ENCODE results near the gene HEATR5B.
"Not testable (repeated sequence)": the region's sequence is repeated elsewhere in the genome, so short reads cannot be mapped to it uniquely, and the experiment has no call there.

The HEATR5B gene

DNA sequence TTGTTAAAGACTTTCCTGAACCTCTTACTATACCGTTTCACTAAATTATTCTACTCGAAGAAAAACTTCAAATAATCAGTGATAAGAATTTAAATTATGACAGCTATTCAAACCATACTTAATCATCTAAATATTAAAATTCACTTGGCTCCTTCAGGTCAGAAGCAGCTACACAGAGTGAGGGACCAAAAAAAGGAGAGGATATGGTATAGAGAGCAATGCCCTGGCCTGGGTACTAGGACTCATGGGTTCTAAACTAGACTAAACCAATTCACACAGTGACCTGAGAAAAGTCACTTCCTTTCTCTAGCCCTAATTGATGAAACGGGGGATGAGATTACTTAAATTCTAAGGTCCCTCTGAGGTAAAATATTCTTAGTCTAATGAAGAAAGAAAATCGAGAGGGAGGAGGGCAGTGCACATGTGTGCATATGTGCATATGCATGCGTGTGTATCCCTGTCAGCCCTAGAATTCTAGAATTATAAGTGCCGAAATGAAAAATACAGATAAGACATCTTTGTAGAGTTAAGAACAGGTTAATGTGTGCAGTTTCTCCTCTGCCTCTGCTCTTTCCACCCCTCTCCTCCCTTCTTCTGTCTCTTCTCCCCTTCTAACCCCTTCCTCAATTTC, 129.1 kb downstream of the HEATR5B start:
- H3K27ac Mint-ChIP-seq = no peak overlapping the region

DNA sequence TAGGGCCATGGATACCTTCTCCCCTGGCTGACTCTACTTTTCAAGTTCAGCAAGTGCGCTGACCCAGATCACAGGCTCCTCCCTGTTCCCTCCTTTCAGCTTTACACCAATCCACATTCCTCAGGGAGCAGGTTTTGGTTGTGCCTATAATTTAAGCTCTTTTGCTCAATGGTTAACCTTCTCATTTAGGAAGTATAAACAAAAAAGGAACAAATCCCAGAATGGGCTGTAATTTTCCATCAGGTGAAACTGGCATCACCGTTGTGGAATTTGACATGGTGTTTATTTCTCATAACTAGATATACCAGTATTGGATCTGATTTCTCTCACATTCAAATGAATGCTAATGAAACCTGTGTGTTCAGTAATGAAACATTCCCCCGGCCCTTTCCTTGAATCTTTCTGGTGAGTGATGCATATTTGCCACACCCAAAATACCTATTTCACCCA, 131.4 kb downstream of the HEATR5B start:
- Mint-ChIP-seq H3K27ac (no peak overlapping the region), H3K9me3 (no peaks in the 10 kb centered on the region), H3K4me1 (peaks cover 31% of the 10 kb centered on the region), H3K36me3 (ENCODE audit: low read depth) (peaks cover 2% of the 10 kb centered on the region), H3K27me3 (no peaks in the 10 kb centered on the region), H3K4me3 (no peak overlapping the region)
- ATAC-seq (no peak), DNase-seq (no peak)

More for the DNA sequence above, 129.1 kb downstream of the HEATR5B start:
- peaks cover 38% of the 10 kb centered on the region for H3K4me1 Mint-ChIP-seq
- peaks cover 5% of the 10 kb centered on the region for H3K36me3 Mint-ChIP-seq (ENCODE audit: low read depth)
- no peaks in the 10 kb centered on the region for H3K27me3 Mint-ChIP-seq
- no peak for DNase-seq
- no peak overlapping the region for H3K4me3 Mint-ChIP-seq
- no peak for ATAC-seq
- no peaks in the 10 kb centered on the region for H3K9me3 Mint-ChIP-seq

GRCh38 chr2:36951574-36951973, 132.6 kb downstream of the HEATR5B start:
- Mint-ChIP-seq H3K36me3 (ENCODE audit: low read depth) (peaks cover 2% of the 10 kb centered on the region), H3K4me1 (peaks cover 26% of the 10 kb centered on the region), H3K9me3 (no peaks in the 10 kb centered on the region), H3K4me3 (no peak overlapping the region), H3K27ac (no peak overlapping the region), H3K27me3 (no peaks in the 10 kb centered on the region)
- DNase-seq = no peak
- peak; percentile 68 for ATAC-seq

GRCh38 chr2:36951027-36951518, 133.1 kb downstream of the HEATR5B start:
- H3K4me1 Mint-ChIP-seq = peaks cover 23% of the 10 kb centered on the region
- H3K4me3 Mint-ChIP-seq = no peak overlapping the region
- ATAC-seq (no peak), DNase-seq (no peak)
- H3K36me3 Mint-ChIP-seq (ENCODE audit: low read depth) = peaks cover 2% of the 10 kb centered on the region
- peak overlapping the region; percentile 13 for H3K27ac Mint-ChIP-seq
- H3K27me3 Mint-ChIP-seq = no peaks in the 10 kb centered on the region
- no peaks in the 10 kb centered on the region for H3K9me3 Mint-ChIP-seq

DNA sequence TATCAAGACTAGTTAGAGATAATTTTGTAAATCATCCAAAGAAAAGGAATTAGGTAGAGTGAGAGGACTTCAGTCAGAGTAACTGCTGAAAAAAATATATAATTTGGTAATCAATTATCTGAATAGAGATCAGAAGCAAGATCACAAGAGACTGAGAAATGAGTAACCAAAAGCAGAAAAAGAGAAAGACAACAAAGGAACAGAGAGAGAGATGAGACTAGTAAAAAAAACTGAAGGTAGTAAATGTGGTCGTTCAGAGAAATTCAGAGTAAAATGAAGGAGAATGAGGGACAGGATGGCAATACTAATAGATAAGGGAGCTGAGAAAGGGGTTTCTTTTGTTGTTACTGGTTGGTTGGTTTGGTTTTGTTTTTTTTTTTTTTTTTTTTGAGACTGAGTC, 134.3 kb downstream of the HEATR5B start:
- no peaks in the 10 kb centered on the region for H3K9me3 Mint-ChIP-seq
- no peak for ATAC-seq
- no peaks in the 10 kb centered on the region for H3K27me3 Mint-ChIP-seq
- H3K4me1 Mint-ChIP-seq = peaks cover 20% of the 10 kb centered on the region
- no peak overlapping the region for H3K4me3 Mint-ChIP-seq
- H3K27ac Mint-ChIP-seq = no peak overlapping the region
- peaks cover 2% of the 10 kb centered on the region for H3K36me3 Mint-ChIP-seq (ENCODE audit: low read depth)
- no peak for DNase-seq

- not testable (repeated sequence) for H3K27me3 Mint-ChIP-seq
Observed at GRCh38 chr2:36945240-36945639, 138.9 kb downstream of the HEATR5B start.

DNA sequence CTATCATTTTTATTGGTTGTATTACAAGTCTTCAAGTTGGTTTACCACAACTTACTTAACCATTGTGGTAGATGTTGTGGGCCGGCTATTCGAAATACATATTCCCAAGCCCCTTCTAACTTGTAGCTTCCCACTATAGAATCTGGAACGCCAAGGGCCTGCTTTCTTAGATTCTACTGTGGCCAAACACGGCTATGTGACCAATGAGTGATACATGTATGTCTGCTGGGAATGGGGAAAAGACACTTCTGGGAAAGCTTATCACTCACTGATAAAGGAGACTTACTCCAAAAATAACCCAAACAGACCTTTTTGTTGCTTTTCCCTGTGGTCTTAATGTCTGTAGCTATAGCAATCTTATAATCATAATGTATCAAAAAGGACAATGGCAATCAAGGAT, 142.3 kb downstream of the HEATR5B start:
- H3K4me3 Mint-ChIP-seq = no peak overlapping the region
- DNase-seq (no peak), ATAC-seq (no peak)
- H3K9me3 Mint-ChIP-seq = no peaks in the 10 kb centered on the region
- H3K36me3 Mint-ChIP-seq (ENCODE audit: low read depth) = no peaks in the 10 kb centered on the region
- H3K27me3 Mint-ChIP-seq = no peaks in the 10 kb centered on the region
- H3K4me1 Mint-ChIP-seq = no peaks in the 10 kb centered on the region
- no peak overlapping the region for H3K27ac Mint-ChIP-seq

More at GRCh38 chr2:36945240-36945639, 138.9 kb downstream of the HEATR5B start:
- H3K4me3 Mint-ChIP-seq; ATAC-seq; H3K4me1 Mint-ChIP-seq; DNase-seq; H3K27ac Mint-ChIP-seq; H3K9me3 Mint-ChIP-seq; H3K36me3 Mint-ChIP-seq (ENCODE audit: low read depth): not testable (repeated sequence)

DNA sequence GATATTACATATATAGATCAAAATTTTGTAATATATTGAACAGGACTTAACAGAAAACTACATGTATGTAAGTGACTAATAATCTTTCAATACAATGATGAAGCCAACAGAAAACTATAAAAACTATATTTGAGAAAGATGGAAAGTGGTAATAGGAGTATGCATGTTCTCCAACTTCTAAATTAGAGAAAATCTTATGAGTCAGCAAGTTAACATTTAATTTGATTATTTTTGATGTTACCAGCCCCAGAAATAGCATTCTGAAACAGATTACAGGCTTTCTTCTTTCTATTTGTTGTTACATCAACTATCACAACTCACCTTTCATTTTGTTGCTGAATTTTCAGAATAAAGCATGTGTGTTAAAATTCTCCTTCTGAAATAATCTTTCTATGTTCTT, 147.6 kb downstream of the HEATR5B start:
- H3K4me3 Mint-ChIP-seq; ATAC-seq; H3K9me3 Mint-ChIP-seq; H3K4me1 Mint-ChIP-seq; DNase-seq; H3K36me3 Mint-ChIP-seq (ENCODE audit: low read depth); H3K27ac Mint-ChIP-seq; H3K27me3 Mint-ChIP-seq: not testable (repeated sequence)

- H3K27me3 Mint-ChIP-seq; H3K4me1 Mint-ChIP-seq; H3K9me3 Mint-ChIP-seq; H3K36me3 Mint-ChIP-seq (ENCODE audit: low read depth); H3K4me3 Mint-ChIP-seq; ATAC-seq; DNase-seq; H3K27ac Mint-ChIP-seq: not testable (repeated sequence)
Observed at GRCh38 chr2:36931688-36932087, 152.5 kb downstream of the HEATR5B start.

Data from activated naive CD8-positive, alpha-beta T cell treated with anti-CD3 and anti-CD28 coated beads, Interleukin-2, amount 50 U/mL, for 24 hours (primary cell).